ENCODE data around the gene SBSN. TPM values are rescaled to one million over a fixed set of nuclear protein-coding genes. Genes with fewer than 3 reads are reported as not detected.

SBSN gene
- total and polyA plus RNA-seq, 10 of the 15 experiments (the other 5 are each of a cell fraction or from before 2014, with no cell fraction given) = 0.09 TPM; not detected in 9

GRCh38 chr19:35493971-35494370 is 34.1 kb downstream of the SBSN start (continued):
- TF ChIP-seq ASH2L (IDR thresholded peaks at IDR 0.05; ENCODE audit: borderline replicate concordance, low read depth) (no peak), MEF2B (IDR thresholded peaks at IDR 0.05; ENCODE audit: partially characterized antibody, poor library complexity, severe bottlenecking) (no peak), YBX1 (IDR thresholded peaks at IDR 0.05) (no peak), POLR2A (IDR thresholded peaks at IDR 0.05; ENCODE audit: low read depth, low read length) (no peak)

DNA sequence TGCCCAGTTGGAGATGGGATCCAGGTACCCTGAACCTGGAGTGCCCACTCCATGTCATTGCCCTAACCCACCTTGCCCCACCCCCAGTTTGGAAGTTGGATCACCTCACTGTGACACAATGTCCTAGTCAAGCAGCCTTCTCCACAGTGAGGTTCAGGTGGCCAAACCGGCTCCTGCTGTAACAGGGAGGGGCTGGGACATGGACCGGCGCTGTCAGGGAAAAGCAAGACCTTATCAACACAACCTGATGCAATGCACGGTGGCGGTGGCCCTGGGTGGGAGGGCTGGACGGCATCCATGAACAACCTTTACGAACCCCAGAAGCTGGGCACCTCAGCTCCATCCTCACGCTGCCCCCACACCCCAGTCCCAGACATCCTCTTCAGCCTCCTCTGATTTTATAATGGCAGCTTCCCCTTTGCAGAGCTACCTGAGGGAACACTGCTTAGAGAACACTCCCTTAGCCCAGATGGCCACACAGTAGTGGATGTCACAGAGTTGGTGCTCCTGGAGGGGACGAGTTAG is 36.2 kb downstream of the SBSN start:
- WGBS (ENCODE audit: insufficient coverage, insufficient replicate concordance, low lambda C conversion rate, missing lambda C conversion rate) = 60% methylated on average over 9 of the region's 9 CpGs
- ATAC-seq (no peak), DNase-seq (ENCODE audit: low read depth, low spot score) (no peak), FAIRE-seq (no peak)
- TF ChIP-seq MEF2B (IDR thresholded peaks at IDR 0.05; ENCODE audit: partially characterized antibody, poor library complexity, severe bottlenecking) = no peak
- TF ChIP-seq ELK1 (IDR thresholded peaks at IDR 0.05; ENCODE audit: low read depth, low read length) = no peak
- TF ChIP-seq TAF1 (IDR thresholded peaks at IDR 0.05; ENCODE audit: borderline replicate concordance, low read depth, low read length) = no peak
- TF ChIP-seq CHD2 (IDR thresholded peaks at IDR 0.05; ENCODE audit: borderline replicate concordance, low read depth, low read length) = no peak
- TF ChIP-seq CHD1 (IDR thresholded peaks at IDR 0.05; ENCODE audit: low read depth, low read length) = no peak
- TF ChIP-seq CBX5 (IDR thresholded peaks at IDR 0.05; ENCODE audit: low read depth) = no peak
- no peak for TF ChIP-seq USF2 (IDR thresholded peaks at IDR 0.05; ENCODE audit: borderline replicate concordance, low read depth, low read length)
- TF ChIP-seq, protein P1, sequence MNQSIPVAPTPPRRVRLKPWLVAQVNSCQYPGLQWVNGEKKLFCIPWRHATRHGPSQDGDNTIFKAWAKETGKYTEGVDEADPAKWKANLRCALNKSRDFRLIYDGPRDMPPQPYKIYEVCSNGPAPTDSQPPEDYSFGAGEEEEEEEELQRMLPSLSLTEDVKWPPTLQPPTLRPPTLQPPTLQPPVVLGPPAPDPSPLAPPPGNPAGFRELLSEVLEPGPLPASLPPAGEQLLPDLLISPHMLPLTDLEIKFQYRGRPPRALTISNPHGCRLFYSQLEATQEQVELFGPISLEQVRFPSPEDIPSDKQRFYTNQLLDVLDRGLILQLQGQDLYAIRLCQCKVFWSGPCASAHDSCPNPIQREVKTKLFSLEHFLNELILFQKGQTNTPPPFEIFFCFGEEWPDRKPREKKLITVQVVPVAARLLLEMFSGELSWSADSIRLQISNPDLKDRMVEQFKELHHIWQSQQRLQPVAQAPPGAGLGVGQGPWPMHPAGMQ (IDR thresholded peaks at IDR 0.05; ENCODE audit: borderline replicate concordance) = no peak
- TF ChIP-seq ZNF384 (IDR thresholded peaks at IDR 0.05; ENCODE audit: borderline replicate concordance, low read depth, low read length) = no peak
- TF ChIP-seq MEF2A (IDR thresholded peaks at IDR 0.05; ENCODE audit: insufficient read depth, low read depth, low read length) = no peak
- no peak for TF ChIP-seq CTCF (IDR thresholded peaks at IDR 0.05 in 2 of 3, conservative IDR thresholded peaks at IDR 0.05 in 1 of 3; ENCODE audit: control insufficient read depth in 2 of 3, extremely low read depth in 1 of 3, insufficient read depth in 1 of 3, low read depth in 3 of 3, low read length in 3 of 3)
- Histone ChIP-seq H3K27me3 (replicated peaks in 1 of 2; ENCODE audit: control insufficient read depth in 2 of 2, insufficient read depth in 2 of 2, low read length in 1 of 2) (peaks cover 0 to 2% of the 10 kb centered on the region in 2 experiments; a peak in 1 of 4 replicates), H3K27ac (ENCODE audit: control insufficient read depth, insufficient read depth) (no peak overlapping the region), H3K4me3 (no peak overlapping the region), H3K79me2 (ENCODE audit: control insufficient read depth, insufficient read depth, low read length) (no peaks in the 10 kb centered on the region), H3K4me2 (ENCODE audit: control insufficient read depth, insufficient read depth) (no peak overlapping the region), H3K4me1 (ENCODE audit: control insufficient read depth, insufficient read depth, low read length) (peaks cover 9% of the 10 kb centered on the region), H2AFZ (ENCODE audit: control insufficient read depth, low read depth, low read length) (no peak overlapping the region), H3K9ac (ENCODE audit: control insufficient read depth, insufficient read depth, low read length) (no peak overlapping the region), H3K9me3 (replicated peaks; ENCODE audit: control insufficient read depth, insufficient read depth, low read length) (no peaks in the 10 kb centered on the region), H3K36me3 (ENCODE audit: control insufficient read depth in 2 of 2, insufficient read depth in 2 of 2, low read length in 1 of 2) (no peaks in the 10 kb centered on the region), H4K20me1 (ENCODE audit: control insufficient read depth, insufficient read depth) (no peaks in the 10 kb centered on the region)
- ChIA-PET SMC1A (ENCODE audit: uncharacterized antibody, unreplicated experiment) (interaction anchor here (0.7 to 2.7 kb wide), 6 partner anchors 13 to 157 kb away, joined by 3 to 17 read pairs (median 4); no protein-coding TSS in a partner anchor), CTCF (interaction anchor here (0.6 to 7.2 kb wide), 12 partner anchors 18 to 176 kb away, joined by 3 to 111 read pairs (median 4); no protein-coding TSS in a partner anchor), RAD21 (ENCODE audit: unreplicated experiment) (interaction anchor here (0.8 to 1.5 kb wide), 3 partner anchors 18 to 139 kb away, joined by 3 to 4 read pairs (median 4); no protein-coding TSS in a partner anchor), POLR2A (interaction anchor here (1.5 kb wide), 1 partner anchor 135 kb away, joined by 13 read pairs; no protein-coding TSS in a partner anchor)
- BruUV-seq (replicated peaks) = no TSS peak
- intact Hi-C loops (cut with micrococcal nuclease; ENCODE audit: unreplicated experiment) (loop anchor here (10.0 kb wide), 1 partner anchor 227 kb away; the partner anchor contains the start of gene USF2), in situ Hi-C loops (cut with MboI) (no loop called here)

All from GM12878 (cell line).